Activated CD8-positive, alpha-beta memory T cell treated with anti-CD3 and anti-CD28 coated beads, Interleukin-2, amount 50 U/mL, for 1 hour (primary cell): Measurements from ENCODE around the gene C1orf50.
"Not testable (repeated sequence)": the region's sequence is repeated elsewhere in the genome, so short reads cannot be mapped to it uniquely, and the experiment has no call there.

Experiments
- DNase-seq: peaks from one replicate; pipeline ENCODE4 v3.0.0-alpha.2; 2020; ENCODE audit errors: extremely low read depth

The C1orf50 gene

DNA sequence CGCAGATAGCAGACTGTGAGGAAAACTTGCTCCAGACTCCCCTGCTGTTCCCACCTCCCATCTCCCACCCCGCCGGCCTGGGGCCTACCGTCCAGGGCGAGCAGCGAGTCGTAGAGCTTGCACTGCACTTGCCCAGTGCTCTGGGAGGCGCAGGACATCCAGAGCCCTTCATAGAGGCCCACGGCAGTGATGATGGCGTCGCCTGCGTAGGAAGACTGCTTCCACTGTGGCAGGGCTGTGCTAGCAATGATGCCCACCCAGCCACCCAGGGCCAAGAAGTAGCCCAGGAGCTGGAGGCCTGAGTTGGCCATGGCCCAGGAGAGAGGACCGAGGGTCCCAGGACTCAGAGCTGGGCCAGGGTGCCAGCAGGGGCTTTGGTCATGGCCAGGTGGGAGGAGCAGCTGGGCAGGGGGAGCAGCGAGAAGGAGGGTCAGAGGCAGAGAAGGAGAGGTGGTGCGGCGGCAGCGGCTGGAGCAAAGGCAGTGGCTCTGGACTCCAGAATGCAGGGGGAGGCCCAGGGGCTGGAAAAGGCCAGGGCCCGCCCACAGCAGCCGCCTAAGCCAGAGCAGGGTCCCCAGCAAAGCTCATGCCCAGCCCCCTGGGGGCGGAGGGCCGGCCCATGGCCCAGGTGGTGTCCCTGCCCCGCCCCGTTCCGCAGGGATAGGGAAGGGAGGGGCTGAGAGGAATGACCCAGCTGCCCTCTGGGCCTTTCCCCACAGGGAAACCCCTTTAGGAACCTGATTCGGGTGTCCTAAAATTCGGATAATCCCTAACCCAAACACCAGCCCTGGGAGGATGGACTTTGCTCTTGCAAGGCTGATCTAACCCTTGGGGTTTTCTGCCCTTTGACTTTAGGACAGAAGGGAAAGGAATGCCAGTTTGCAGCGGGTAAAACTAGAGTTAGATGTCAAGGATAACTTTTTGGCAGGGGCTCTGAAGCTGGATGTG is 27.0 kb upstream of the C1orf50 start, which contains the start of gene CLDN19:
Gene CLDN19 (minus strand): TSS at position 484 of the 948 bp plus-strand sequence. CDS start 173 bp downstream, at position 311.
- DNase-seq, result no peak

GRCh38 chr1:42740851-42741580 is 26.0 kb upstream of the C1orf50 start:
- no peak for DNase-seq

DNA sequence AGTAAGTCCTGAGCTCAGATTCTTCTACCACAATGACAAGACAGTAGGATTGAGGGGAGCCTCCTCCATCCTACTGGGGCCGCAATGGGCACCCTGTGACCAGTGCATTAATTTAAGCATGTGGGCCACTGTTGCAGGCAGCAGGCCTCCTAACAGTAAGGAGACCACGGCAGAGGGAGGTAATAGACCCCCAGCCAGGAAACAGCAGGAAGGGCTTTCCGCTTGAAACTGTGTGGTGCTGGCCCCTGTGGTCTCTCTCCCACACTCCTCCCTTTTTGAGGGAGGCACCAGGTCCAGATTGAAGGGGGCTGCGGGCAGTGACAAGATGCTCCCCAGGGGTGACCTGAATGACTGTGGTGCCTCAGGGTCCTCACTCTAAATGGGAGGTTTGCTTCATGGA is 25.3 kb upstream of the C1orf50 start:
- no peak for DNase-seq

DNA sequence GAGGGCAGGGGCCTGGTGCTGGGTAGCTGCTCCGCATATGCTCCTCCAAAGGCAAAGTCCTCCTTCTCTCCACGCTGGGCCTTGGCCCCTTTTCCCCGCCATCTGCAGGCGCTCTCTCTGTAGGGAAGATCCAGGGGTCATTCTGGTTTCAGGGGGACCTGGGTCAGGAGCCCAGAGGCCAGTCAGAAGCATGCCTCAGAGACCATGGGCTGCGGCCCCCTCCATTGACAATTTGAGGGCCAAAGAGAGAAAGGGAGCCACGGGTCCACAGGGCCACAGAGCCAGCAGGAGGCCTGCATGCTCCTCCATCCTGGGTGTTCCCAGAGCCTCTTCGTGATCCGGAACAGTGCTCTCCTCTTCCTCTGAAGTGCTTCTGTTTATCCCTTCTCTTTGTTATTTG is 24.9 kb upstream of the C1orf50 start:
- no peak for DNase-seq

- DNase-seq, result no peak
Observed at GRCh38 chr1:42742617-42743316, 24.3 kb upstream of the C1orf50 start.

DNA sequence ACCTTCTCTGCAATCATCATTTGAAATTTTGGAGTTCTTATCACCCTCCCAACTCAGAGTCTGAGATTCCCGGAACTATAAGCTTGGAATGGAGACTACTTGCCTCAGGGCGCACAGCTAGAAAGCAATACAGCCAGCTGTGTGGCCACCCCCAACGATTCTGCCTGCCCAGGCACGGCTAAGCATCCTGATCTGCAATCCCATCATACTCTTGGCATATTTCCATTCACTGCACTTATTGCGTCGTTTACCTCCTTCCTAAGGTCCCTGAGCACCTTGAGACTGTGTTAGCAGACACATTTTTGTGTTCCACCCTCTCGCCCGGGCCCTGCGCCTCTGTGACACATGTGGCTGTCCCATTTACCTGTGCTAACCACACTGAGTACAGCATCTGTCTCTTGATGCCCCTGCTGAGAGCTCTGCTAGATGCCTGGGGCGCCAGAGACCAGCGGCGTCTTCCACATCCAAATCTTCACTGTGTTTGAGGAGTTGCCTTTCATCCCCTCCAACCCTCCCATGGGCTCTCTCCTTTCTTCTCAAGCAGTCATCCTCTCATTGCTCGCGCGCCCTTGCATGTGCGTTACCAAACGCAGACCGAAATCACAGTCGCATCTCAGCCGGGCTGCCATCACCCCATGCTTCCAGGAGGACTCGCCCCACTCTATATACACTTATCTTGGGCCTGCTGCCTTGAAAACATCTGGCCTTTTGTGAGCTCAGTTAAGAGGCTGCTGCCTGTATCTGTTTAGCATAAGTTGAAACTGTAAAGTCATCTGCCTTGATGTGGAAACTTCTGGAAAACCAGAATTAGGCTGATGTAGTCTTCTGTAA is 23.5 kb upstream of the C1orf50 start:
- no peak for DNase-seq

DNA sequence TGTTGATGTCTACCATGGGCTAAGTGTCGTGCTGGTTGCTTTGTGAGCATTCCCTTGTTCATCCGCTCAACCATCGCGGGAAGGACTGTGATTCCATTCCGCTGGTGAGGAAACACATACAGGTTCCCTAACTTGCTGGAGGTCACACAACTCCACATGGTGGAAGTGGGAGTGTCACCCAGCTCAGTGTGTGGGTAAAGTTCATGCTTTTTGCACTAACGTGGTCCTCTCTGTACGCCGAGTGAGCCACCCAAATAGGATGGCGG is 23.0 kb upstream of the C1orf50 start:
- no peak for DNase-seq

- DNase-seq, result no peak
Observed at GRCh38 chr1:42745851-42746250, 21.2 kb upstream of the C1orf50 start.

- no peak for DNase-seq
Observed at GRCh38 chr1:42746436-42747105, 20.5 kb upstream of the C1orf50 start.

DNA sequence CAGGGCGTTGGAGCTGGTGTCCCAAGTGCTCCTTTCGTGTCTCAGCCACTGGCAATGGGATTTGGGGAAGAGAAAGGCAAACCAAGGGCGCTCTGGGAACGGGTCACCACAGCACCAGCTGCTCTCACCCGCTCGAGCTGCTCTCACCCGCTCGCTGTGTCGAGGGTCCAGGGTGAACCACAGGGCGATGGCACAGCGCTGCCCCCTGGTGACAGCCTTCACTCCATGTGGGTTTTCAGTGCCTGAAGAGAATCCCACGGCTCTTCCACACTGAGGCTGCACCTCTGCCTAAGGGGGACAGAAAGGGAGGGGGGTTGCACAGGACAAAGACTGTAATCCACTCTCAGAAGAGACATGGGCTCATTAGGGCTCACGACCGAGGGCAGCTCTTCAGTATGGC is 19.9 kb upstream of the C1orf50 start:
- DNase-seq, result no peak

- DNase-seq, result no peak
Observed at GRCh38 chr1:42748021-42748420, 19.0 kb upstream of the C1orf50 start.

DNA sequence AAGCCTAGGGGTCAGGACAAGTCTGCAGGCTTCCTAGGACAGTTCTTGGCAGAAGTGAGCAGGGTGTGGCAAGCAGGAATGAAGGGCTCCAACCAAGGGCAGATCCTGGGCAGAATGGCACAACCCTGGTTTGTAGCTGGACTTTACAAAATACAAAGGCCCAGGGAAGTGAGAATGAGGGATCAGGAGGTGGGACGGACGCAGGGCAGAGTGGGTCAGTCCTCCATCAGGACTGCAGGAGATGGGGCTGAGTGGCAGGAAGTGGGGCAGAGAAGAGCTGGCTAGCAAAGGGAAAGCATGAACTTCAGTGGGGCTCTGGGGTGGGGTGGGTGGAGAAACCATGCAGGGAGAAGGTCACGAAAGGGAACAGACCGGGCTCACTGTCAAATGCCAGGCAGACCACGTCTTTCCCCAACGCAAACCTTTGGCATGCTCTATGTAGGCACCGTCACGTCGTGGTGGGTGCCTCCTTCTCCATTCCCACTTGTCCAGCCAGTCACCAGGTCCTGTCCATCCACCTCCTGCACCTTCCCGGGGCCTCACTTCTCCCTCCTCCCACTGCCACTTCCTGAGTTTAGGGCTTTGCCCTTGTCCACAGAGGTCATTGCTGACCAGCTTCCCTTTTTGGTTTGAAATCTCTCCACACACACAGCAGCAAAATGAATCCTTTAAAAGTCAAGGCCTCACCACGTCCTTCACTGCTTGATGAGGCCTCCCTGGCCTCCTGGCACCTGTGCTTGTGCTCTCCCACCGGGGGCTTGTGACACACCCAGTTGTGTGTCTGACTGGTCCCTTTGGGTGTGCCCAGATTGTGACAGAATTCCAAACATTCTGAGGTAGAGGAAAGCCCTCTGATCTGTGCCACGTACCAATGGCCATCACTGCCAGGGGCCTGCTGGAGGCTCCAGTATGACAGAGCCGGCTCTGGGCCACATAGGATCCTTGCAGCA is 18.3 kb upstream of the C1orf50 start:
- DNase-seq, result no peak

DNA sequence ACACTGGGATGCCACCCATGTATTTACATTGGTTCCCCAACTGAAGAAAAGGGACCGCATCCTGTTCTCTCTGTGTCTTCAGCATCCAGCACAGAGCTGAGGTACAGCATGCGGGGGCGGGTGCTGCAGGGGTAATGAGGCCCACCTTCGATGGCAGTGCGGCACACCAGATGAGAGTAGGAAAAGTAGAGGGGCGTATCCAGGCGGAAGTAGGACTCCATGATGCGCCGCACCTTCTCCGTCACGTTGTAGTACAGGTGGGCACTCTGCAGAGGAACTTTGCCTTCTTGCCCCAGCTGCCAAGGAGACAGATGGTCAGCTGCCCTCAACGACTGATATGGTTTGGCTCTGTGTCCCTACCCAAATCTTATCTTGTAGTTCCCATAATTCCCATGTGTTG is 17.0 kb upstream of the C1orf50 start:
- no peak for DNase-seq

GRCh38 chr1:42751511-42752070 is 15.5 kb upstream of the C1orf50 start:
- not testable (repeated sequence) for DNase-seq

- no peak for DNase-seq
Observed at GRCh38 chr1:42752284-42752683, 14.8 kb upstream of the C1orf50 start.

- no peak for DNase-seq
Observed at GRCh38 chr1:42753070-42753469, 14.0 kb upstream of the C1orf50 start.

- DNase-seq, result no peak
Observed at GRCh38 chr1:42756956-42757891, 9.8 kb upstream of the C1orf50 start.

DNA sequence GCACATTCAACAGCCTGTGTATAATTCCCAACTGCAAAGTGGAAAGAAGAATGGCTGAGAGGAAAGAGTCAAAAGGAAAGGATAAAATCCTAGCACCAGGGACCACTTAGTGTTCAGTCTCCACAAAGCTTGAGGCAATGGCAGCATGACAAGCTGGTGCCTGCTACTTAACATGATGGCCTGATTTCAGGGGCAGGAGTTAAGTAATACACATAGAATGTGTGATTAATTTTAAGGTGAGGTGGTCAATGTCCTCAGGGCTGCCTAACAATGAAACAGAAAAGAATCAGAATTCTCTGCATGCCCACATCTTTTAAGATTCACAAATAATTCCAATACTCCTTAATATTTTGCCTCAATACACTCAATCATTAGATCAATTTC is 9.2 kb upstream of the C1orf50 start:
- DNase-seq, result no peak
